PFSK-1 (cell line): ENCODE results near the gene IL17B.

Experiments
- POLR2AphosphoS5 ChIP-seq: IDR thresholded peaks from 2 replicates; pipeline ENCODE4 v1.6.1; 2012; ENCODE audit warnings: low read depth, mild to moderate bottlenecking, control low read depth, low read length, moderate library complexity
- REST ChIP-seq, 2 experiments: IDR thresholded peaks; 2 replicates each; pipeline versions ENCODE4 v1.6.1 to v1.8.0; 2011 to 2012; ENCODE audit warnings: low read depth in 2 of 2, low read length in 2 of 2, control low read depth in 1 of 2, inconsistent platforms in 1 of 2, mild to moderate bottlenecking in 1 of 2, moderate library complexity in 1 of 2; ENCODE audit not compliant: insufficient read depth in 1 of 2
- TAF1 ChIP-seq: IDR thresholded peaks from 2 replicates; pipeline ENCODE4 v1.6.1; 2012; ENCODE audit warnings: low read length, control low read depth, borderline replicate concordance; ENCODE audit not compliant: insufficient read depth

GRCh38 chr5:149344151-149344550 is 34.9 kb downstream of the IL17B start:
- TF ChIP-seq POLR2AphosphoS5, result no peak
- TF ChIP-seq REST (IDR thresholded peaks at IDR 0.05; ENCODE audit: insufficient read depth in 1 of 2, low read depth in 2 of 2, low read length in 2 of 2), result no peak
- no peak for TF ChIP-seq TAF1
